SU-DHL-6 (cell line): ENCODE measurements around the gene PYDC1.

Experiments
- H2AFZ ChIP-seq: fragments of 200-600 bp; sonication (generic); 2 replicates; pipeline ENCODE4 v1.6.1; 2014; ENCODE audit warnings: low read depth, mild to moderate bottlenecking, moderate library complexity, mixed read lengths, antibody characterized with exemption, low read length; ENCODE audit not compliant: severe bottlenecking
- H3F3A ChIP-seq: fragments of 200-600 bp; shearing (Covaris generic); 2 replicates; pipeline ENCODE4 v1.6.0; 2016; ENCODE audit warnings: antibody characterized with exemption, mild to moderate bottlenecking; ENCODE audit not compliant: insufficient read depth
- H3K27ac ChIP-seq: fragments of 200-600 bp; sonication (generic); 2 replicates; pipeline ENCODE4 v1.5.1; 2016; ENCODE audit warnings: low read depth, mild to moderate bottlenecking, low read length, moderate library complexity, mixed read lengths
- H3K27me3 ChIP-seq: fragments of 200-600 bp; sonication (generic), shearing (Covaris generic); 2 replicates; pipeline ENCODE4 v1.6.0; 2014; ENCODE audit warnings: mild to moderate bottlenecking, low read length
- H3K36me3 ChIP-seq: fragments of 200-600 bp; sonication (generic); 2 replicates; pipeline ENCODE4 v1.6.1; 2014; ENCODE audit warnings: mild to moderate bottlenecking, low read length, mixed read lengths
- H3K4me2 ChIP-seq: fragments of 300-600, 200-600 bp; shearing (Covaris generic), sonication (generic); 2 replicates; pipeline ENCODE4 v1.6.0; 2014; ENCODE audit warnings: low read length, low read depth, mild to moderate bottlenecking; ENCODE audit not compliant: poor library complexity, severe bottlenecking
- H3K4me3 ChIP-seq: fragments of 200-600 bp; sonication (generic); 2 replicates; pipeline ENCODE4 v1.5.1; 2014; ENCODE audit warnings: antibody characterized with exemption, low read length, mild to moderate bottlenecking, mixed read lengths; ENCODE audit not compliant: insufficient read depth, poor library complexity, severe bottlenecking
- H3K79me2 ChIP-seq: fragments of 200-600 bp; sonication (generic); 2 replicates; pipeline ENCODE4 v1.6.1; 2014; ENCODE audit warnings: mild to moderate bottlenecking, low read length, moderate library complexity; ENCODE audit not compliant: insufficient read depth
- H3K9ac ChIP-seq: fragments of 200-600 bp; sonication (generic); 2 replicates; pipeline ENCODE4 v1.7.0; 2014; ENCODE audit warnings: mild to moderate bottlenecking, low read length
- H3K9me2 ChIP-seq: fragments of 200-600 bp; sonication (generic); replicated peaks from 2 replicates; pipeline ENCODE4 v1.6.1; 2014; ENCODE audit warnings: low read length; ENCODE audit not compliant: insufficient read depth
- H3K9me3 ChIP-seq: fragments of 200-600 bp; sonication (generic); 2 replicates; pipeline ENCODE4 v1.6.1; 2014; ENCODE audit warnings: low read length, mixed read lengths; ENCODE audit not compliant: insufficient read depth
- H4K20me1 ChIP-seq: fragments of 200-600 bp; sonication (generic); 2 replicates; pipeline ENCODE4 v1.6.1; 2014; ENCODE audit warnings: low read depth, mild to moderate bottlenecking, antibody characterized with exemption, low read length, moderate library complexity, mixed read lengths
- EZH2phosphoT487 ChIP-seq: fragments of 200-600 bp; sonication (generic), shearing (Covaris generic); conservative IDR thresholded peaks from 2 replicates; pipeline ENCODE4 v1.6.1; 2018; ENCODE audit warnings: mild to moderate bottlenecking, antibody characterized with exemption, low read length, moderate library complexity, mixed read lengths
- TF ChIP-seq, protein P1 (sequence below): fragments of 200-600 bp; sonication (generic); IDR thresholded peaks from one replicate; pipeline ENCODE4 v1.5.1; 2017; ENCODE audit warnings: antibody characterized with exemption, mild to moderate bottlenecking, low read length, moderate library complexity; ENCODE audit not compliant: insufficient read depth, poor library complexity, severe bottlenecking

The PYDC1 gene

GRCh38 chr16:31167315-31167714 lies 49.6 kb downstream of the PYDC1 start:
- Histone ChIP-seq H3K4me2 (no peak overlapping the region), H4K20me1 (no peaks in the 10 kb centered on the region), H3F3A (no peaks in the 10 kb centered on the region), H3K79me2 (no peaks in the 10 kb centered on the region), H3K4me3 (no peak overlapping the region), H2AFZ (no peak overlapping the region), H3K9ac (no peak overlapping the region), H3K36me3 (no peaks in the 10 kb centered on the region), H3K27ac (no peak overlapping the region), H3K27me3 (no peaks in the 10 kb centered on the region), H3K9me3 (no peaks in the 10 kb centered on the region), H3K9me2 (no peaks in the 10 kb centered on the region)
- TF ChIP-seq, protein P1, sequence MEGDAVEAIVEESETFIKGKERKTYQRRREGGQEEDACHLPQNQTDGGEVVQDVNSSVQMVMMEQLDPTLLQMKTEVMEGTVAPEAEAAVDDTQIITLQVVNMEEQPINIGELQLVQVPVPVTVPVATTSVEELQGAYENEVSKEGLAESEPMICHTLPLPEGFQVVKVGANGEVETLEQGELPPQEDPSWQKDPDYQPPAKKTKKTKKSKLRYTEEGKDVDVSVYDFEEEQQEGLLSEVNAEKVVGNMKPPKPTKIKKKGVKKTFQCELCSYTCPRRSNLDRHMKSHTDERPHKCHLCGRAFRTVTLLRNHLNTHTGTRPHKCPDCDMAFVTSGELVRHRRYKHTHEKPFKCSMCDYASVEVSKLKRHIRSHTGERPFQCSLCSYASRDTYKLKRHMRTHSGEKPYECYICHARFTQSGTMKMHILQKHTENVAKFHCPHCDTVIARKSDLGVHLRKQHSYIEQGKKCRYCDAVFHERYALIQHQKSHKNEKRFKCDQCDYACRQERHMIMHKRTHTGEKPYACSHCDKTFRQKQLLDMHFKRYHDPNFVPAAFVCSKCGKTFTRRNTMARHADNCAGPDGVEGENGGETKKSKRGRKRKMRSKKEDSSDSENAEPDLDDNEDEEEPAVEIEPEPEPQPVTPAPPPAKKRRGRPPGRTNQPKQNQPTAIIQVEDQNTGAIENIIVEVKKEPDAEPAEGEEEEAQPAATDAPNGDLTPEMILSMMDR, result no peak
- no peak for TF ChIP-seq EZH2phosphoT487
